Stimulated activated CD8-positive, alpha-beta memory T cell treated with anti-CD3 and anti-CD28 coated beads, Interleukin-15, amount 100 ng/mL, for 24 hours (primary cell): ENCODE results near the gene RAD51D.
"Not testable (repeated sequence)": the region's sequence is repeated elsewhere in the genome, so short reads cannot be mapped to it uniquely, and the experiment has no call there.

Experiments used
- DNase-seq: peaks from one replicate; pipeline ENCODE4 v3.0.0-alpha.2; 2020; ENCODE audit warnings: low read depth

The RAD51D gene

GRCh38 chr17:35065880-35066279 is 53.8 kb downstream of the RAD51D start:
- DNase-seq = no peak

- no peak for DNase-seq
These were observed 55.0 kb downstream of the RAD51D start for GRCh38 chr17:35064516-35065215.

GRCh38 chr17:35063514-35064223 is 56.0 kb downstream of the RAD51D start, which contains the start of gene RFFL:
Gene RFFL, minus strand, starts transcription at chr17:35063707. Its CDS starts 37,154 bp downstream, at chr17:35026553.
- DNase-seq = peak; percentile 37

- DNase-seq = no peak
These were observed 57.4 kb downstream of the RAD51D start for GRCh38 chr17:35062308-35062707.

- DNase-seq = no peak
These were observed 62.2 kb downstream of the RAD51D start for GRCh38 chr17:35057332-35057915.

- DNase-seq = no peak
These were observed 63.6 kb downstream of the RAD51D start for GRCh38 chr17:35056013-35056412.

- DNase-seq = no peak
These were observed 66.5 kb downstream of the RAD51D start for GRCh38 chr17:35053204-35053603.

- DNase-seq = no peak
These were observed 66.9 kb downstream of the RAD51D start for GRCh38 chr17:35052780-35053179.

- DNase-seq = no peak
These were observed 67.4 kb downstream of the RAD51D start for GRCh38 chr17:35052241-35052610.

- DNase-seq = no peak
These were observed 68.0 kb downstream of the RAD51D start for GRCh38 chr17:35051579-35052240.

GRCh38 chr17:35051183-35051578 is 68.5 kb downstream of the RAD51D start:
- DNase-seq = no peak

- no peak for DNase-seq
These were observed 69.5 kb downstream of the RAD51D start for GRCh38 chr17:35050170-35050569.

GRCh38 chr17:35048685-35049379 is 70.8 kb downstream of the RAD51D start:
- no peak for DNase-seq

- no peak for DNase-seq
These were observed 72.8 kb downstream of the RAD51D start for GRCh38 chr17:35046740-35047283.

GRCh38 chr17:35046245-35046644 is 73.4 kb downstream of the RAD51D start:
- no peak for DNase-seq

- DNase-seq = not testable (repeated sequence)
These were observed 74.1 kb downstream of the RAD51D start for GRCh38 chr17:35045458-35045979.

GRCh38 chr17:35044181-35044580 is 75.5 kb downstream of the RAD51D start:
- DNase-seq = no peak
